GM15510 (cell line): ENCODE measurements around the gene TECTA.

Experiments used
- POLR2A ChIP-seq: IDR thresholded peaks from 3 replicates; pipeline ENCODE4 v1.6.1; 2011; ENCODE audit warnings: borderline replicate concordance; ENCODE audit not compliant: insufficient read length; ENCODE audit errors: extremely low read depth

The TECTA gene

GRCh38 chr11:121159741-121160140 lies 58.7 kb downstream of the TECTA start:
- no peak for TF ChIP-seq POLR2A

- TF ChIP-seq POLR2A = no peak
Measured at GRCh38 chr11:121161349-121161917, 60.4 kb downstream of the TECTA start.

- TF ChIP-seq POLR2A = no peak
Measured at GRCh38 chr11:121163658-121164308, 62.7 kb downstream of the TECTA start.

- TF ChIP-seq POLR2A = no peak
Measured at GRCh38 chr11:121179306-121179705, 78.3 kb downstream of the TECTA start.

- no peak for TF ChIP-seq POLR2A
Measured at GRCh38 chr11:121180183-121180582, 79.1 kb downstream of the TECTA start.

- TF ChIP-seq POLR2A = no peak
Measured at GRCh38 chr11:121188776-121189175, 87.7 kb downstream of the TECTA start.

GRCh38 chr11:121191818-121192217 lies 90.8 kb downstream of the TECTA start:
- no peak for TF ChIP-seq POLR2A

GRCh38 chr11:121194731-121195596 lies 93.9 kb downstream of the TECTA start:
- no peak for TF ChIP-seq POLR2A

- TF ChIP-seq POLR2A = no peak
Measured at GRCh38 chr11:121198491-121198890, 97.4 kb downstream of the TECTA start.

- TF ChIP-seq POLR2A = no peak
Measured at GRCh38 chr11:121199516-121199915, 98.5 kb downstream of the TECTA start.

- TF ChIP-seq POLR2A = no peak
Measured at GRCh38 chr11:121206810-121207209, 105.8 kb downstream of the TECTA start.

GRCh38 chr11:121207485-121208115 lies 106.6 kb downstream of the TECTA start:
- TF ChIP-seq POLR2A = no peak

GRCh38 chr11:121210445-121211080 lies 109.5 kb downstream of the TECTA start:
- TF ChIP-seq POLR2A = no peak

- TF ChIP-seq POLR2A = no peak
Measured at GRCh38 chr11:121211626-121212025, 110.6 kb downstream of the TECTA start.
